GM21717 (cell line): ENCODE measurements around the gene TMEM225B.
"Not testable (repeated sequence)": the region's sequence is repeated elsewhere in the genome, so short reads cannot be mapped to it uniquely, and the experiment has no call there.

Experiments used
- ATAC-seq: cut with Tn5 transposase; IDR thresholded peaks from one replicate; pipeline ENCODE4 v1.9.1; 2021; ENCODE audit warnings: mild to moderate bottlenecking, moderate library complexity; ENCODE audit not compliant: unreplicated experiment

TMEM225B gene

GRCh38 chr7:99623091-99623693 is 25.1 kb downstream of the TMEM225B start:
- ATAC-seq: no peak

- ATAC-seq: no peak
Observed at GRCh38 chr7:99623702-99624447, 25.8 kb downstream of the TMEM225B start.

- no peak for ATAC-seq
Observed at GRCh38 chr7:99624484-99624883, 26.4 kb downstream of the TMEM225B start.

- no peak for ATAC-seq
Observed at GRCh38 chr7:99625321-99625720, 27.3 kb downstream of the TMEM225B start.

- no peak for ATAC-seq
Observed at GRCh38 chr7:99625961-99626360, 27.9 kb downstream of the TMEM225B start.

GRCh38 chr7:99626661-99627060 is 28.6 kb downstream of the TMEM225B start:
- no peak for ATAC-seq

- ATAC-seq: no peak
Observed at GRCh38 chr7:99627513-99627912, 29.4 kb downstream of the TMEM225B start.

- ATAC-seq: no peak
Observed at GRCh38 chr7:99628471-99629465, 30.7 kb downstream of the TMEM225B start.

GRCh38 chr7:99629643-99630042 is 31.6 kb downstream of the TMEM225B start:
- no peak for ATAC-seq

GRCh38 chr7:99631295-99632109 is 33.4 kb downstream of the TMEM225B start:
- ATAC-seq: no peak

- not testable (repeated sequence) for ATAC-seq
Observed at GRCh38 chr7:99637414-99637813, 39.3 kb downstream of the TMEM225B start.

- ATAC-seq: no peak
Observed at GRCh38 chr7:99638731-99639130, 40.7 kb downstream of the TMEM225B start.

GRCh38 chr7:99639267-99639666 is 41.2 kb downstream of the TMEM225B start:
- ATAC-seq: no peak

- ATAC-seq: no peak
Observed at GRCh38 chr7:99642027-99642426, 44.0 kb downstream of the TMEM225B start.

GRCh38 chr7:99643464-99643863 is 45.4 kb downstream of the TMEM225B start:
- ATAC-seq: no peak

- no peak for ATAC-seq
Observed at GRCh38 chr7:99644431-99644830, 46.4 kb downstream of the TMEM225B start.

GRCh38 chr7:99645590-99645989 is 47.5 kb downstream of the TMEM225B start:
- no peak for ATAC-seq

GRCh38 chr7:99648843-99649242 is 50.8 kb downstream of the TMEM225B start:
- no peak for ATAC-seq

- ATAC-seq: no peak
Observed at GRCh38 chr7:99651290-99651689, 53.2 kb downstream of the TMEM225B start.

- ATAC-seq: no peak
Observed at GRCh38 chr7:99652671-99653070, 54.6 kb downstream of the TMEM225B start.

- ATAC-seq: not testable (repeated sequence)
Observed at GRCh38 chr7:99653269-99653668, 55.2 kb downstream of the TMEM225B start.
